GM23338 (cell line): ENCODE data around the gene PHOX2A. TPM values are rescaled to one million over a fixed set of nuclear protein-coding genes. Genes with fewer than 3 reads are reported as not detected.

Source experiments
- ATAC-seq: fragments of 200-7000 bp; cut with Tn5 transposase; 3 replicates; pipeline ENCODE4 v1.9.1; 2020
- DNase-seq: peaks from one replicate; pipeline ENCODE4 v3.0.0-alpha.2; 2015; ENCODE audit warnings: low spot score
- H2AFZ ChIP-seq: fragments of 200-600 bp; sonication (generic); 2 replicates; pipeline ENCODE4 v1.8.0; 2016; ENCODE audit warnings: antibody characterized with exemption, mild to moderate bottlenecking, moderate library complexity
- H3F3A ChIP-seq: fragments of 200-600 bp; sonication (generic); replicated peaks from 2 replicates; pipeline ENCODE4 v1.8.0; 2017; ENCODE audit warnings: antibody characterized with exemption, mixed run types, low read depth
- H3K27ac ChIP-seq: fragments of 200-600 bp; sonication (generic); 2 replicates; pipeline ENCODE4 v1.6.1; 2016; ENCODE audit warnings: low read depth
- H3K27me3 ChIP-seq: fragments of 200-600 bp; sonication (generic); 2 replicates; pipeline ENCODE4 v1.8.0; 2016; ENCODE audit warnings: mild to moderate bottlenecking, mixed run types, moderate library complexity; ENCODE audit not compliant: insufficient read depth
- H3K36me3 ChIP-seq: fragments of 200-600 bp; sonication (generic); 2 replicates; pipeline ENCODE4 v1.8.0; 2016; ENCODE audit warnings: mild to moderate bottlenecking; ENCODE audit not compliant: insufficient read depth
- H3K4me1 ChIP-seq: fragments of 200-600 bp; sonication (generic); 2 replicates; pipeline ENCODE4 v1.8.0; 2016; ENCODE audit warnings: mild to moderate bottlenecking, moderate library complexity; ENCODE audit not compliant: insufficient read depth
- H3K4me2 ChIP-seq: fragments of 200-600 bp; sonication (generic); 2 replicates; pipeline ENCODE4 v1.7.1; 2017; ENCODE audit warnings: mixed run types
- H3K4me3 ChIP-seq: fragments of 200-600 bp; sonication (generic); 2 replicates; pipeline ENCODE4 v1.6.1; 2016; ENCODE audit warnings: mixed run types
- H3K79me2 ChIP-seq: fragments of 200-600 bp; sonication (generic); replicated peaks from 2 replicates; pipeline ENCODE4 v1.8.0; 2017; ENCODE audit warnings: mild to moderate bottlenecking; ENCODE audit not compliant: insufficient read depth
- H3K9me2 ChIP-seq: fragments of 200-600 bp; sonication (generic); 2 replicates; pipeline ENCODE4 v1.8.0; 2017; ENCODE audit not compliant: insufficient read depth
- H4K20me1 ChIP-seq: fragments of 200-600 bp; sonication (generic); replicated peaks from 2 replicates; pipeline ENCODE4 v1.8.0; 2017; ENCODE audit warnings: mild to moderate bottlenecking; ENCODE audit not compliant: insufficient read depth
- H3K27ac Mint-ChIP-seq: 2 replicates; pipeline ENCODE4 v1.8.0; 2020; ENCODE audit warnings: inconsistent platforms, mild to moderate bottlenecking, moderate library complexity, mixed read lengths
- H3K27me3 Mint-ChIP-seq: 3 replicates; pipeline ENCODE4 v1.8.0; 2022; ENCODE audit warnings: low read depth, mild to moderate bottlenecking, moderate library complexity, mixed read lengths, inconsistent platforms; ENCODE audit not compliant: insufficient read depth, poor library complexity
- H3K36me3 Mint-ChIP-seq: 3 replicates; pipeline ENCODE4 v1.8.0; 2021; ENCODE audit warnings: low read depth, mild to moderate bottlenecking, inconsistent platforms, moderate library complexity, mixed read lengths
- H3K4me1 Mint-ChIP-seq: 3 replicates; pipeline ENCODE4 v1.8.0; 2020; ENCODE audit warnings: mild to moderate bottlenecking, inconsistent platforms, mixed read lengths
- H3K4me3 Mint-ChIP-seq: 3 replicates; pipeline ENCODE4 v1.8.0; 2021; ENCODE audit warnings: moderate library complexity, mild to moderate bottlenecking, inconsistent platforms, mixed read lengths
- H3K9me3 Mint-ChIP-seq: 3 replicates; pipeline ENCODE4 v1.8.0; 2020; ENCODE audit warnings: moderate library complexity, mild to moderate bottlenecking, inconsistent platforms, mixed read lengths
- CTCF ChIP-seq, 2 experiments: fragments of 200-600 bp in 1 of 2; sonication (generic) in 1 of 2; conservative IDR thresholded peaks; 2 replicates each; pipeline versions ENCODE4 v1.5.1 to v1.6.1; 2016 to 2017; ENCODE audit warnings: antibody characterized with exemption in 2 of 2, low read depth in 2 of 2, mild to moderate bottlenecking in 2 of 2, moderate library complexity in 1 of 2
- EZH2 ChIP-seq: fragments of 200-600 bp; sonication (generic); IDR thresholded peaks from one replicate; pipeline ENCODE4 v1.8.0; 2017; ENCODE audit warnings: antibody characterized with exemption, mild to moderate bottlenecking, low read depth; ENCODE audit not compliant: unreplicated experiment
- EZH2phosphoT487 ChIP-seq: fragments of 200-600 bp; sonication (generic); IDR thresholded peaks from one replicate; pipeline ENCODE4 v1.8.1; 2018; ENCODE audit warnings: antibody characterized with exemption; ENCODE audit not compliant: unreplicated experiment
- POLR2AphosphoS5 ChIP-seq: IDR thresholded peaks from 2 replicates; pipeline ENCODE4 v1.6.1; 2016; ENCODE audit warnings: antibody characterized with exemption, low read depth
- STAT1 ChIP-seq: IDR thresholded peaks from one replicate; pipeline ENCODE4 v1.6.1; 2016; ENCODE audit warnings: antibody characterized with exemption; ENCODE audit not compliant: unreplicated experiment
- ZNF331 ChIP-seq: fragments of 250-450 bp; sonication (Bioruptor Pico); IDR thresholded peaks from 2 replicates; pipeline ENCODE4 v1.5.0; 2020; ENCODE audit warnings: low read depth, mild to moderate bottlenecking, moderate library complexity
- ZNF462 ChIP-seq: fragments of 250-450 bp; sonication (Bioruptor Pico); IDR thresholded peaks from 2 replicates; pipeline ENCODE4 v1.5.0; 2020; ENCODE audit warnings: mild to moderate bottlenecking, moderate library complexity
- polyA plus RNA-seq: library from polyadenylated mRNA; unstranded; fragments of >200 nt; fragmentation: Nextera tagmentation; extraction: Ambion mirVana; gene quantifications from 2 replicates; pipeline ENCODE4 v1.2.1, GENCODE V29; 2016
- total RNA-seq: library from RNA; depleted of rRNA; stranded (reverse); fragments of >200 nt; shearing (Covaris generic); gene quantifications from 2 replicates; pipeline ENCODE4 v1.2.3, GENCODE V29; 2014

PHOX2A gene
- total and polyA plus RNA-seq, 2 experiments from 2014 or later = 0.31 TPM; not detected in 1

GRCh38 chr11:72271980-72272379, 28.0 kb upstream of the PHOX2A start (continued):
- TF ChIP-seq ZNF462 (CRISPR knock-in tag) = no peak

- H3K27me3 ChIP-seq = no peaks in the 10 kb centered on the region
- H3K4me1 ChIP-seq = no peaks in the 10 kb centered on the region
- no peaks in the 10 kb centered on the region for H3K79me2 ChIP-seq
- ATAC-seq (no peak), DNase-seq (no peak)
- no peaks in the 10 kb centered on the region for H4K20me1 ChIP-seq
- Mint-ChIP-seq H3K27me3 (peaks cover 2% of the 10 kb centered on the region), H3K4me1 (no peaks in the 10 kb centered on the region), H3K36me3 (no peaks in the 10 kb centered on the region), H3K9me3 (no peaks in the 10 kb centered on the region), H3K27ac (no peak overlapping the region), H3K4me3 (no peak overlapping the region)
- H3K27ac ChIP-seq = no peak overlapping the region
- H3K36me3 ChIP-seq = no peaks in the 10 kb centered on the region
- H3K4me3 ChIP-seq = no peak overlapping the region
- H3K4me2 ChIP-seq = no peak overlapping the region
- no peaks in the 10 kb centered on the region for H3K9me2 ChIP-seq
- no peaks in the 10 kb centered on the region for H3F3A ChIP-seq
- H2AFZ ChIP-seq = no peak overlapping the region
- TF ChIP-seq CTCF (conservative IDR thresholded peaks at IDR 0.05; ENCODE audit: low read depth in 2 of 2) (no peak), ZNF462 (CRISPR knock-in tag) (no peak), POLR2AphosphoS5 (no peak), EZH2phosphoT487 (no peak), STAT1 (no peak), EZH2 (no peak), ZNF331 (no peak)
Measured at GRCh38 chr11:72267956-72268617, 24.1 kb upstream of the PHOX2A start.
